GM18519 (cell line): ENCODE results near the gene PCDHA9.
"Not testable (repeated sequence)": the region's sequence is repeated elsewhere in the genome, so short reads cannot be mapped to it uniquely, and the experiment has no call there.

Source experiments
- ATAC-seq: cut with Tn5 transposase; IDR thresholded peaks from one replicate; pipeline ENCODE4 v1.9.1; 2021; ENCODE audit warnings: mild to moderate bottlenecking, moderate library complexity; ENCODE audit not compliant: unreplicated experiment, low FRiP score

The PCDHA9 gene

DNA sequence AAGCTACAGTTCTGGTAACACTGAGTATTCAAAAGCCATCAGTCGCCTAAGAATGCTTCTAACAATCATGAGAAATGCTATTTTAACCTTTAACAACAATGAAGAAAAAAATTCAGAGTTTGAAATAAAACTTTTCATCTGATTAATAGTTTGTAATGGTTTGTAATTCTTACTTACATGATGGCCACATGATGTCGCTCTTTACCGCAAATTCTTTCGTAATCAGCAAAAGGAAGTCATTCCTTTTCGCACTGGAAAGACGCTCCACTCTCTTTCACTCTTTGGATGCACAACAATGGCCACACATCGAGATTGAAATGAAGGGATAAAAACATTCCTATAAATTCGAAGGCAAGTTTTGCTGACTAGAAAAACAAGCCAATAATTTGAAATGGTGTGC, 14.2 kb upstream of the PCDHA9 start, which contains the start of gene PCDHA7:
Gene PCDHA7, plus strand, starts transcription at position 277 of the 400 bp plus-strand sequence. Its CDS starts 115 bp downstream, at position 392.
- no peak for ATAC-seq

DNA sequence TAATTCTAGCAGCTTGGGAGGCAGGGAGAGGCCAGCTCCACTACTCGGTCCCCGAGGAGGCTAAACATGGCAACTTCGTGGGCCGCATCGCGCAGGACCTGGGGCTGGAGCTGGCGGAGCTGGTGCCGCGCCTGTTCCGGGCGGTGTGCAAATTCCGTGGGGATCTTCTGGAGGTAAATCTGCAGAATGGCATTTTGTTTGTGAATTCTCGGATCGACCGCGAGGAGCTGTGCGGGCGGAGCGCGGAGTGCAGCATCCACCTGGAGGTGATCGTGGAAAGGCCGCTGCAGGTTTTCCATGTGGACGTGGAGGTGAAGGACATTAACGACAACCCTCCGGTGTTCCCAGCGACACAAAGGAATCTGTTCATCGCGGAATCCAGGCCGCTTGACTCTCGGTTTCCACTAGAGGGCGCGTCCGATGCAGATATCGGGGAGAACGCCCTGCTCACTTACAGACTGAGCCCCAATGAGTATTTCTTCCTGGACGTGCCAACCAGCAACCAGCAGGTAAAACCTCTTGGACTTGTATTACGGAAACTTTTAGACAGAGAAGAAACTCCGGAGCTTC, 13.7 kb upstream of the PCDHA9 start:
- ATAC-seq = not testable (repeated sequence)

DNA sequence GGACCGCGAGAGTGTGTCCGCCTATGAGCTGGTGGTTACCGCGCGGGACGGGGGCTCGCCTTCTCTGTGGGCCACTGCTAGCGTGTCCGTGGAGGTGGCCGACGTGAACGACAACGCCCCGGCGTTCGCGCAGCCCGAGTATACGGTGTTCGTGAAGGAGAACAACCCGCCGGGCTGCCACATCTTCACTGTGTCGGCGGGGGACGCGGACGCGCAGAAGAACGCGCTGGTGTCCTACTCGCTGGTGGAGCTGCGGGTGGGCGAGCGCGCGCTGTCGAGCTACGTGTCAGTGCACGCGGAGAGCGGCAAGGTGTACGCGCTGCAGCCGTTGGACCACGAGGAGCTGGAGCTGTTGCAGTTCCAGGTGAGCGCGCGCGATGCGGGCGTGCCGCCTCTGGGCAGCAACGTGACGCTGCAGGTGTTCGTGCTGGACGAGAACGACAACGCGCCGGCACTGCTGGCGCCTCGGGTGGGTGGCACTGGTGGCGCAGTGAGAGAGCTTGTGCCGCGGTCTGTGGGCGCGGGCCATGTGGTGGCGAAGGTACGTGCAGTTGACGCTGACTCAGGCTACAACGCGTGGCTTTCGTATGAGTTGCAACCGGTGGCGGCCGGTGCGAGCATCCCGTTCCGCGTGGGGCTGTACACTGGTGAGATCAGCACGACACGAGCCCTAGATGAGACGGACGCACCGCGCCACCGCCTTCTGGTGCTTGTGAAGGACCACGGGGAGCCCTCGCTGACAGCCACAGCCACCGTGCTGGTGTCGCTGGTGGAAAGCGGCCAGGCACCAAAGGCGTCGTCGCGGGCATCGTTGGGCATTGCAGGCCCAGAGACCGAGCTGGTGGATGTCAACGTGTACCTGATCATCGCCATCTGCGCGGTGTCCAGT, 12.3 kb upstream of the PCDHA9 start:
- no peak for ATAC-seq

DNA sequence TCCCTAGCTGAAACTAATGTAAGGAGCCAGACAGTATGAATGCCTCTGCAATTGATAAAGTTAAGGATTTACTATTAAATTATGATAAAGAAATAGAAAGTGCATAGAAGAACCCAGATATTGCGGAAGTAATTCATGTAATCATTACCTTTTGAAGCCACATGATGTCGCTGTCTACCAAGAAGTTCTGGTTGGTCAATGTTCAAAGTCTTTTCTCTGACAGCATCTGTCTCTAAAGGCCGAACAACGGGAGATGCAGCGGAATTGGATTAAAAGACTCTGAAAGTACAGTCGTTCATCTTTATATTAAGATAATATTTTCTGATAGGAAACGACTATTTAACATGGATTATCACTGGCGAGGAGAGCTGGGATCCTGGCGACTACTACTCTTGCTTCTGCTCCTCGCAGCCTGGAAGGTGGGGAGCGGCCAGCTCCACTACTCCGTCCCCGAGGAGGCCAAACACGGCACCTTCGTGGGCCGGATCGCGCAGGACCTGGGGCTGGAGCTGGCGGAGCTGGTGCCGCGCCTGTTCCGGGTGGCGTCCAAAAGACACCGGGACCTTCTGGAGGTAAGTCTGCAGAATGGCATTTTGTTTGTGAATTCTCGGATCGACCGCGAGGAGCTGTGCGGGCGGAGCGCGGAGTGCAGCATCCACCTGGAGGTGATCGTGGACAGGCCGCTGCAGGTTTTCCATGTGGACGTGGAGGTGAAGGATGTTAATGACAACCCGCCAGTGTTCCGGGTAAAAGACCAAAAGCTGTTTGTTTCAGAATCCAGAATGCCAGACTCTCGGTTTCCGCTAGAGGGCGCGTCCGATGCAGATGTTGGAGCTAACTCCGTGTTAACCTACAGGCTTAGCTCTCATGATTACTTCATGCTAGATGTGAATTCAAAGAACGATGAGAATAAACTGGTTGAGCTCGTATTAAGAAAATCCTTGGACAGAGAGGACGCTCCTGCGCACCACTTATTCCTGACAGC, 6.9 kb upstream of the PCDHA9 start, which contains the start of gene PCDHA8:
Gene PCDHA8, plus strand, starts transcription at position 210 of the 985 bp plus-strand sequence. Its CDS starts 135 bp downstream, at position 345.
- ATAC-seq = no peak

DNA sequence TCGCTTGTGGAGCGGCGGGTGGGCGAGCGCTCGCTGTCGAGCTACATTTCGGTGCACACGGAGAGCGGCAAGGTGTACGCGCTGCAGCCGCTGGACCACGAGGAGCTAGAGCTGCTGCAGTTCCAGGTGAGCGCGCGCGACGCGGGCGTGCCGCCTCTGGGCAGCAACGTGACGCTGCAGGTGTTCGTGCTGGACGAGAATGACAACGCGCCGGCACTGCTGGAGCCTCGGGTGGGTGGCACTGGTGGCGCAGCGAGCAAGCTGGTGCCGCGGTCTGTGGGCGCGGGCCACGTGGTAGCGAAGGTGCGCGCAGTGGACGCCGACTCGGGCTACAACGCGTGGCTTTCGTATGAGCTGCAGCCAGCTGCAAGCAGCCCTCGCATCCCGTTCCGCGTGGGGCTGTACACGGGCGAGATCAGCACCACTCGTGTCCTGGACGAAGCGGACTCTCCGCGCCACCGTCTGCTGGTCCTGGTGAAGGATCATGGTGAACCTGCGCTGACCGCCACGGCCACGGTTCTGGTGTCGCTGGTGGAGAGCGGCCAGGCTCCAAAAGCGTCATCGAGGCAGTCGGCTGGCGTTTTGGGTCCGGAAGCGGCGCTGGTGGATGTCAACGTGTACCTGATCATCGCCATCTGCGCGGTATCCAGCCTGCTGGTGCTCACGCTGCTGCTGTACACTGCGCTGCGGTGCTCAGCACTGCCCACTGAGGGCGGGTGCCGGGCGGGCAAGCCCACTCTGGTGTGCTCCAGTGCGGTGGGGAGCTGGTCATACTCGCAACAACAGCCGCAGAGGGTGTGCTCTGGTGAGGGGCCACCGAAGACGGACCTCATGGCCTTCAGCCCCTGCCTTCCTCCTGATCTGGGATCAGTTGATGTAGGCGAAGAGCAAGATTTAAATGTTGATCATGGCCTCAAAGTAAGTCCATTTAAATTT, 5.1 kb upstream of the PCDHA9 start:
- ATAC-seq = no peak

DNA sequence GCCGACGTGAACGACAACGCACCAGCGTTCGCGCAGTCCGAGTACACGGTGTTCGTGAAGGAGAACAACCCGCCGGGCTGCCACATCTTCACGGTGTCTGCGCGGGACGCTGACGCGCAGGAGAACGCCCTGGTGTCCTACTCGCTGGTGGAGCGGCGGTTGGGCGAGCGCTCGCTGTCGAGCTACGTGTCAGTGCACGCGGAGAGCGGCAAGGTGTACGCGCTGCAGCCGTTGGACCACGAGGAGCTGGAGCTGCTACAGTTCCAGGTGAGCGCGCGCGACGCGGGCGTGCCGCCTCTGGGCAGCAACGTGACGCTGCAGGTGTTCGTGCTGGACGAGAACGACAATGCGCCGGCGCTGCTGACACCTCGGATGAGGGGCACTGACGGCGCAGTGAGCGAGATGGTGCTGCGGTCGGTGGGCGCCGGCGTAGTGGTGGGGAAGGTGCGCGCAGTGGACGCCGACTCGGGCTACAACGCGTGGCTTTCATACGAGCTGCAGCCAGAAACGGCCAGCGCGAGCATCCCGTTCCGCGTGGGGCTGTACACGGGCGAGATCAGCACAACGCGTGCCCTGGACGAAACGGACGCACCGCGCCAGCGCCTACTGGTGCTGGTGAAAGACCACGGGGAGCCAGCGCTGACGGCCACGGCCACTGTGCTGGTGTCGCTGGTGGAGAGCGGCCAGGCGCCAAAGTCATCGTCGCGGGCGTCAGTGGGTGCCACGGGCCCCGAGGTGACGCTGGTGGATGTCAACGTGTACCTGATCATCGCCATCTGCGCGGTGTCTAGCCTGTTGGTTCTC, 1.9 kb downstream of the PCDHA9 start:
- not testable (repeated sequence) for ATAC-seq

DNA sequence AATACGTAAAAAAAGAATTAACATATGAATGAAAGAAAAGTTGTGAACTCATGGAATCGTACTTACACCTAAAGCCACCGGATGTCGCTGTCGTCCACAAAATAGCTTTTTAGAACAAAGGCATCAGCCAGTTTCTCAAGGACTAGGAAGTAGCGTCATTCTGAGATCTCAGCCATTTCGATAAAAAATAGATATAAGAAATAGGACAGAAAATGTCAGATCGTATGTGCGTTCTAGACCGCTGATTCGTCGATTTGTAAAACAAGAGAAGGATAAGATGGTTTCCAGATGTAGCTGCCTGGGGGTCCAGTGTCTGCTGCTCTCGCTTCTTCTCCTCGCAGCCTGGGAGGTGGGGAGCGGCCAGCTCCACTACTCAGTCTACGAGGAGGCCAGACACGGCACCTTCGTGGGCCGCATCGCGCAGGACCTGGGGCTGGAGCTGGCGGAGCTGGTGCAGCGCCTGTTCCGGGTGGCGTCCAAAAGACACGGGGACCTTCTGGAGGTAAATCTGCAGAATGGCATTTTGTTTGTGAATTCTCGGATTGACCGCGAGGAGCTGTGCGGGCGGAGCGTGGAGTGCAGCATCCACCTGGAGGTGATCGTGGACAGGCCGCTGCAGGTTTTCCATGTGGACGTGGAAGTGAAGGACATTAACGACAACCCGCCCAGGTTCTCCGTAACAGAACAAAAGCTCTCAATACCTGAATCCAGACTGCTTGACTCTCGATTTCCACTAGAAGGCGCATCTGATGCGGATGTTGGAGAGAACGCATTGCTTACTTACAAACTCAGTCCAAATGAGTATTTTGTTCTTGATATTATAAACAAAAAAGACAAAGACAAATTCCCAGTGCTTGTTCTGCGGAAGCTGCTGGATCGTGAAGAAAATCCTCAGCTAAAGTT, 7.8 kb downstream of the PCDHA9 start, which contains the start of gene PCDHA10:
Gene PCDHA10, plus strand, starts transcription at position 126 of the 903 bp plus-strand sequence. Its CDS starts 152 bp downstream, at position 278.
- no peak for ATAC-seq

DNA sequence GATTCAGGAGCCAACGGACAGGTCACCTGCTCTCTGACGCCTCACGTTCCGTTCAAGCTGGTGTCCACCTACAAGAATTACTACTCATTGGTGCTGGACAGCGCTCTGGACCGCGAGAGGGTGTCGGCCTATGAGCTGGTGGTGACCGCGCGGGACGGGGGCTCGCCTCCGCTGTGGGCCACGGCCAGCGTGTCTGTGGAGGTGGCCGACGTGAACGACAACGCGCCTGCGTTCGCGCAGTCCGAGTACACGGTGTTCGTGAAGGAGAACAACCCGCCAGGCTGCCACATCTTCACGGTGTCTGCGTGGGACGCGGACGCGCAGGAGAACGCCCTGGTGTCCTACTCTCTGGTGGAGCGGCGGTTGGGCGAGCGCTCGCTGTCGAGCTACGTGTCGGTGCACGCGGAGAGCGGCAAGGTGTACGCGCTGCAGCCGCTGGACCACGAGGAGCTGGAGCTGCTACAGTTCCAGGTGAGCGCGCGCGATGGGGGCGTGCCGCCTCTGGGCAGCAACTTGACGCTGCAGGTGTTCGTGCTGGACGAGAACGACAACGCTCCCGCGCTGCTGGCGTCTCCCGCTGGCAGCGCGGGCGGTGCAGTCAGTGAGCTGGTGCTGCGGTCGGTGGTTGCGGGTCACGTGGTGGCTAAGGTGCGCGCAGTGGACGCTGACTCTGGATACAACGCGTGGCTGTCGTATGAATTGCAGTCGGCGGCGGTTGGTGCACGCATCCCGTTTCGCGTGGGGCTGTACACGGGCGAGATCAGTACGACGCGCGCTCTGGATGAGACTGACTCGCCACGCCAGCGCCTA, 9.2 kb downstream of the PCDHA9 start:
- ATAC-seq = no peak

DNA sequence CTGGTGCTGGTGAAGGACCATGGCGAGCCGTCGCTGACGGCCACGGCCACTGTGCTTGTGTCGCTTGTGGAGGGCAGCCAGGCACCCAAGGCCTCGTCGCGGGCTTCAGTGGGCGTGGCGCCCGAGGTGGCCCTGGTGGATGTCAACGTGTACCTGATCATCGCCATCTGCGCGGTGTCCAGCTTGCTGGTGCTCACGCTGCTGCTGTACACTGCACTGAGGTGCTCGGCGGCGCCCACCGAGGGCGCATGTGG, 9.7 kb downstream of the PCDHA9 start:
- ATAC-seq = no peak

DNA sequence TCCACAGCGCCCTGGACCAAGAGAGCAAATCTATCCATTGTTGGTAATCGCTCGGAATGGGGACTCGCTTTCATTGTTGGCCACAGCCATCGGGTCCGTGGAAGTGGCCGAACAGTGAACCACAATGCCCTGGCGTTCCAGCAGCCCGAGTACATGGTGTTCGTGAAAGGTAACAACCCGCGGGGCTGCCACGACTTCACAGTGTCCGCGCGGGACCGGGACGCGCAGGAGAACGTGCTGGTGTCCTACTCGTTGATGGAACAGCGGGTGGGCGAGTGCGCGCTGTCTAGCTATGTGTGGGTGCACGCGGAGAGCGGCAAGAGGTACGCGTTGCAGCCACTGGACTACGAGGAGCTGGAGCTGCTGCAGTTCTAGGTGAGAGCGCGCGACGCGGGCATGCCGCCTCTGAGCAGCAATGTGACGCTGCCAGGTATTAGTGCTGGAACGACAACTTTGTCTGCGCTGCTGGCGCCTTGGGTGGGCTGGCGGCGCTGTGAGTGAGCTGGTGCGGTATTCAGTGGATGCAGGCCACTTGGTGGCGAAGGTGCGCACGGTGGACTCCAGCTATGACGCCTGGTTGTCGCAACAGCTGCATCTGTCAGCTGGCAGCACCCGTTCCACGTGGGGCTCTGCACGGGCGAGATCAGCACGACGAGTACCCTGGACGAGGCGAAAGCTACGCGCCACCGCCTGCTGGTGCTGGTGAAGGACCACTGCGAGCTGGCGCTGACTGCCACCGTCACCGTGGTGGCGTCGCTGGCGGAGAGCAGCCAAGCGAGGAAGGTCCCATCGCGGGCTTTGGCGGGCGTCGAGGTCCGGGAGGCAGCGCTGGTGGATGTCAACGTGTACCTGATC, 14.5 kb downstream of the PCDHA9 start:
- ATAC-seq = no peak

DNA sequence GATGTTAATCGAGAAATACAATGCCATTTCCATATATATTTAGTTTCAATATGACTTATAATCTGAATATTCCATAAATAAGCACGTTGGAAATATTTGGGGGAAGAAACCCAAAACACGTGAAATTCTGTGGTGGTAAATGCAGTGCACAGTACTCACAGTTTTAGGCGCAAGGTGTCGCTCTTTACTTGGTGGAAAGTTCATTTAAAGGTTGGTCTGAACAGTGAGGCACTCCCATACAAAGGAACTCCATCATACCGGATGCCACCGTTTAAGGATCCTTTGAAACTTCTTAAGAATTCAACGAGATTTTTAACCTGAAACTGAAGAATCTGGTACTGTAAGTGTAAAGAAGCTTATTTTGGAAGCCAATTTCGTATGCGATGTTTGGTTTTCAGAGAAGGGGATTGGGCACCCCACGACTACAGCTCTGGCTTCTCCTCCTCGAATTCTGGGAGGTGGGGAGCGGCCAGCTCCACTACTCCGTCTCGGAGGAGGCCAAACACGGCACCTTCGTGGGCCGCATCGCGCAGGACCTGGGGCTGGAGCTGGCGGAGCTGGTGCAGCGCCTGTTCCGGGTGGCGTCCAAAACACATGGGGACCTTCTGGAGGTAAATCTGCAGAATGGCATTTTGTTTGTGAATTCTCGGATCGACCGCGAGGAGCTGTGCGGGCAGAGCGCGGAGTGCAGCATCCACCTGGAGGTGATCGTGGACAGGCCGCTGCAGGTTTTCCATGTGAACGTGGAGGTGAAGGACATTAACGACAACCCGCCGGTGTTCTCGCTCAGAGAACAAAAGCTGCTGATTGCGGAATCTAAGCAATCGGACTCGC, 20.8 kb downstream of the PCDHA9 start, which contains the start of gene PCDHA11:
Gene PCDHA11, plus strand, starts transcription at position 237 of the 834 bp plus-strand sequence. Its CDS starts 147 bp downstream, at position 384.
- no peak for ATAC-seq

DNA sequence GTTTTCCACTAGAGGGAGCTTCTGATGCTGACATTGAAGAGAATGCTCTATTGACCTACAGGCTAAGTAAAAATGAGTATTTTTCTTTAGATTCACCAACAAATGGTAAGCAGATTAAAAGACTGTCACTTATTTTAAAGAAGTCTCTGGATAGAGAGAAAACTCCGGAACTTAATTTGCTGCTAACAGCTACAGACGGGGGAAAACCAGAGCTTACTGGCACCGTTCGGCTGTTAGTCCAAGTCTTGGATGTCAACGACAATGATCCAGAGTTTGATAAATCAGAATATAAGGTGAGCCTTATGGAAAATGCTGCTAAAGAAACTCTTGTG, 21.3 kb downstream of the PCDHA9 start:
- ATAC-seq = no peak

DNA sequence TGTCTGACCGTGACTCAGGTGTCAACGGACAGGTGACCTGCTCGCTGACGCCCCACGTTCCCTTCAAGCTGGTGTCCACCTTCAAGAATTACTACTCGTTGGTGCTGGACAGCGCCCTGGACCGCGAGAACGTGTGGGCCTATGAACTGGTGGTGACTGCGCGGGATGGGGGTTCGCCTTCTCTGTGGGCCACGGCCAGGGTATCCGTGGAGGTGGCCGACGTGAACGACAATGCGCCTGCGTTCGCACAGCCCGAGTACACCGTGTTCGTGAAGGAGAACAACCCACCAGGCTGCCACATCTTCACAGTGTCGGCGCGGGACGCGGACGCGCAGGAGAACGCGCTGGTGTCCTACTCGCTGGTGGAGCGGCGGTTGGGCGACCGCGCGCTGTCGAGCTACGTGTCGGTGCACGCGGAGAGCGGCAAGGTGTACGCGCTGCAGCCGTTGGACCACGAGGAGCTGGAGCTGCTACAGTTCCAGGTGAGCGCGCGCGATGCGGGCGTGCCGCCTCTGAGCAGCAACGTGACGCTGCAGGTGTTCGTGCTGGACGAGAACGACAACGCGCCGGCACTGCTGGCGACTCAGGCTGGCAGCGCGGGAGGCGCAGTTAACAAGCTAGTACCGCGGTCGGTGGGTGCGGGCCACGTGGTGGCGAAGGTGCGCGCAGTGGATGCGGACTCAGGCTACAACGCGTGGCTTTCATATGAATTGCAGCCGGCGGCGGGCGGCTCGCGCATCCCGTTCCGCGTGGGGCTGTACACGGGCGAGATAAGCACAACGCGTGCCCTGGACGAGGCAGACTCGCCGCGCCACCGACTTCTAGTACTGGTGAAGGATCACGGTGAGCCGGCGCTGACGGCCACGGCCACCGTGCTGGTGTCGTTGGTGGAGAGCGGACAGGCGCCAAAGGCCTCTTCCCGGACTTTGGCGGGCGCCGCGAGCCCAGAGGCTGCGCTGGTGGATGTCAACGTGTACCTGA, 22.3 kb downstream of the PCDHA9 start:
- no peak for ATAC-seq
